HG03139 (cell line): Measurements from ENCODE around the gene MAPK12.

Experiments used
- ATAC-seq: cut with Tn5 transposase; IDR thresholded peaks from one replicate; pipeline ENCODE4 v1.9.1; 2021; ENCODE audit not compliant: unreplicated experiment

MAPK12 gene

DNA sequence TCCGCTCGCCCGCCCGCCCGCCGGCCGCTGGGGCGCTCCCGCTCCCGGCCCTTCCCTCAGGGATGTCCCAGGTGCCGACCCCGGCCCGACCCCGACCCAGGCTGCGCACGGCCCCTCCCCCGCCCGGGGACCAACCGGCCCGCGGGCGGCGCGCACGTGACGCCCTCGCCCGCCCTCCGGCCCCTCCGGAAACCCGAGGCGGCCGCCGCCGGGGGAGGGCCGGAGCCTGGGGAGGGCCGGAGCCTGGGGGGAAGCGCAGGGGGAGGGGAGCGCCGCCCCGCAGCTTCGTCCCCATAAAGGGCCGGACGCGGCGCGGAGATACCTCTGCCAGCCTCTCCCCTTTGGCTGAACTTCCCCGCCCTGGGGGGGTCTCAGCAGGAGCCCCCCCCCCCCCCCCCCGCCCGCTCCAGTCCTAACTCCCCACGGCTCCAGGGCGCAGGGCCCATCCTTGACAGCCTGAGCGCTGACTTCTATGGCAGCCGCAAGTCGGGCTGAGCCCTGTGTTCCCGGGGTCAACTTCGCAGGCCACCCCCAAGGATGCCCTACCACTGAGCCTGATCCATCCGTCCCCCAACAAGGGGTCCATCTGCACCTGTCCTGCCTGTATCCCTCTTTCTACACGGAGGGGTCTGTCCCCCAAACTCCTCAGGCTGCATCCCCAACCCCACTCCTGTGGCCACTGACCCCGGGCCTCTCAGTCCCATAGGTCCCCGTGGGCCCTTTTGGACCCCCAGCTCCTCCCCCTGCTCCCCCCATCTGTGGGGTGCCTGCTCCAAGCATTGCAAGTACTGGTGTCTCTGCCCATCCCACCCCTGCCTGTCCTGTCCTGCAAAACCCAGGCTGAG, at the start of gene MAPK12:
MAPK12 (minus strand) TSS at position 69 of the 845 bp plus-strand sequence. CDS start 174 bp downstream, outside the sequence.
- no peak for ATAC-seq

DNA sequence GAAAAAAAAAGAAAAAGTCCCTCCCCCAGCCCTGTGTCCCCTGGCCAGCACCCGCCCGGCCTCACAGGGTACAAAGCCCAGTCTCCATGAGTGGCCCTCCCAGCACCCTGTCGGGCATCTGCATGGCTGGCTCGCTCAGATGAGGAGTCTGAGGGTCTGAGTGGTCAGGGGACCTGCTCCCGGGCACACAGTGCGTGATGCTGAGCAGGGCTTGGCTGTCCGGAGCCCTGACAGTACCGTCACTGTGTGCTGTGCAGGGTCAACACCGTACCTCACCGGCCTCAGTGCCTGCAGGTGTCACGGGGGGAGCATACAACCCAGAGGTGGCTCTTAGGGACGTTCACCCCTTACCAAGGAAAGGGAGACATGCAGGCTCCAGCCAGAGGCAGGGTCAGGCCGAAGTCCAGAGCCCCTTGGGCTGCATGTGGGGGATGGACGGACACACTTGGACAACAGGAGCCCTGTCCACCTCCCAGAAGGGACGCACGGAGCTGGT, 49.5 kb upstream of the MAPK12 start:
- ATAC-seq = no peak

DNA sequence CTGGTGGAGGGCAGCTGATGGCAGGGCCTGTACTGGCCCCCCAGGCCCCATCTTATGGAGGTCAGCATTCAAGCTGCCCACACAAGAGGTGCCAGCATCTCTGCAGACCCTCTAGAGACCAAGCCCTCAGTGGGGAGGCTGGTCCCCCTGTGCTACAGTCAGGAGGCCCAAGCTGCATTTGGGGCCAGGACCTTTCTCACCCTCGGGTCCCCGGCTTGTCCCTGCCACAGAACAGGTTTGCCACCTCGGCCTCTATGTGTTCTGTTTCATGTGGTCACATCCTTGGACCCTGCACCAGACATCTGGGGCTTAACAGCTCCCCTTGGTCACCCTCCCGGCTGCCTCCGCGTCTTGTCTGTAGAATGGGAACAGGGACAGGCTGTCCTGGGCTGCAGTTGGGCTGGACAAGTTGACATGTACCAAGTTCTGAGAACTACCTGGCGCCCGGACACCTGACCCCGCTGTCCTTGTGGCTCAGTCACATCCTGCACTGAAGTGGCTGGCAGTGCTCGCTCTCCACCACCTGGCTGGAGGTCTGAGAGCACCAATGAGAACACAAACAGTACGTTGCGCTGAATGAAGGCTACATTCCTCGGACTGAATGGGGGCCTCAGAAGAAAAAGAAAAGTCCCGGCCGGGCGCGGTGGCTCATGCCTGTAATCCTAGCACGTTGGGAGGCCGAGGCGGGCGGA, 48.7 kb upstream of the MAPK12 start:
- ATAC-seq = no peak

DNA sequence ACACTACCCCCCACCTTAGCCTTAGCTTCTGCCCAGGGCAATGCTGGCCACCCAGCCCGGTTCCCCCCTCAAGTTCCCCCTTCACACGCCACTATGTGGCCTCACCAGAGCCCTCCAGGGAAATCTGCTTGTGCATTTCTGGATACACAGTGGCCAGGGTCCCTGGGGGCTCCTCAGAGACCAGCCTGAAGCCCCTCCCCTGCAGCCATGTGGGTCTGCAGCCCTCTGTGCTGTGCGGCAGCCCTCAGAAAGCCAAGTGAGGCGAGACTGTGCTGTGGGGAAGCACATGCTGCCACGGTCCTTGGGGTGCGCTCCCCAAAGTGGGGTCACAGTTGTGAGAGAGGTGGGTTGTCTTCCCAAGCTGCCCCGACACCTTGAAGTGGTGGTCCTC, 48.1 kb upstream of the MAPK12 start:
- ATAC-seq = no peak

DNA sequence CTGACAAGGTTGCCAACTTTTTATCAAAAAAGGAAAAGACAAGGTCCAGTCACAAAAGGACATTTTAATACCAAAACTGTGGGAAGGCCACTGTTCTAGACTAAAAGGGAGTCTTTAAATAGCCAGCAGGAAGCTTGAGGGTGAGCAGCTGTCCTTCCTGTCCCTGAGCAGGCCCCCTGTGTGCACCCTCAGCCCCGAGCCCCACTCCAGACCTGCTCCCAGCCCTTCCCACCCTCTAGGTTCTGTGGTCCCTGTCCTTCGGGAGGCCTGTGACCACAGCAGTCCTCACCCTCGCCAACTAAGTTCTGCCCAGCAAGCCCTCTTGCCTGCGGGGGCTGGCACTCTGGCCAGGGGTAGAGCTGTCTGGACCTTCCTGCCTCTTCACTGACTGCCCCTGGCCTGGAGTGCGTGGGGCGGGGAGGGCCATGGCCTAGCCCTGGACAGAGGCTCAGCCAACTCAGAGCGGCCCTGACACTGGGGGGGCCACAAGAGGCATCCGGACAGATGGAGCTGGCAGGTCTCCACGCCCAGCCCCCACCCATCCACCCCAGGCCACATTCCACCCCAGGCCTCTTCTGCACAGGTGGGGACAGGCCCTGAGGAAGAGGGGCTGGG, 47.6 kb upstream of the MAPK12 start:
- no peak for ATAC-seq

DNA sequence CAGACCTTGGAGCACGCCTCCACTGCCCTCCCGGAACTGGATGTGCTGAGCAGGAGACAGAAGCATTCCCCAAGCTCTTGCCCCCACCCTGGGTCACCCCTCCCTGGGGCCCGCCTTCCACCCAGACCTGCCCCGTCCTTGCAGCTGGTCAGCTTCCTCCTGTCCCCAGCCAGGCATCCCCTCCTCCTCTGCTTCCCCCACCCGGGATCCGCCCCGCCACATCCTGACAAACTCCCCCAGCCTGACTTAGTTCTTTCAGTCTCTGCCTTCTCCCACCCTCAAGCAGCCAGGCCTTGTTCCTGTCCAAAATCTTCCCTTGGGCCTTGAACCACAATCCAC, 47.1 kb upstream of the MAPK12 start:
- ATAC-seq = no peak

DNA sequence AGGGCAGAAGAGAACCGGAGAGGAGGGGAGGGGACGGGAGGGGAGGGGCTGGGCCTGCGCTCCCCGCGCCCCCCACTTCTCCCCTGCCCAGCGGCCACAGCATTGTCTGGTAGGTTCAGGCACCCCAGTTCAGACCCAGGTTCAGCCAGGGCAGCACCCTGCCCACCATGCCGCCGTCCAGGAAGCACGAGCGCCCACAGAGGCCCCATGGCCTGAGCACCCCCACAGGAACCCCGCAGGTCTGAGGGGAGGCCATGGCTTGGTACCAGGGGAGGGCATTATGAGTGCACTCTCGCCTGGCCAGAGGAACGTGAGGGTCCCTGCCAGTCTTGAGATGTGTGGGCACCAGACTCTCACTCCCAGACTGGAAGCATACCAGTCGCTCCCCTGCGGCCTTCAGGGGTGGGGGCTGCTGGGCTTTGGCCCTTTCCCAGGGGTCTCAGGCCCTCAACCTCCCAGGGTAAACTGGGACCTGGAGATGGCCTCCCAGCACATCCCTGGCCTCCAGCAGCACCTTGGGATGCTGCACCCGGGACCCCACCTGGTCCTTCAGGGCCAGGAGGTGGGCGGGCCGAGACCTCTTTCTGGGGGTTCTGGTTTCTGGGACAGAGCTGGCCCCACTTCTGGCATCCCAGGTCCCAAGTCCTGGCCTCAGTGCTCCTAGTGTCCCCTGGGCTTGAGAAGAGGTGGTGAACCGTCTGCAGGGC, 46.6 kb upstream of the MAPK12 start:
- ATAC-seq = no peak

DNA sequence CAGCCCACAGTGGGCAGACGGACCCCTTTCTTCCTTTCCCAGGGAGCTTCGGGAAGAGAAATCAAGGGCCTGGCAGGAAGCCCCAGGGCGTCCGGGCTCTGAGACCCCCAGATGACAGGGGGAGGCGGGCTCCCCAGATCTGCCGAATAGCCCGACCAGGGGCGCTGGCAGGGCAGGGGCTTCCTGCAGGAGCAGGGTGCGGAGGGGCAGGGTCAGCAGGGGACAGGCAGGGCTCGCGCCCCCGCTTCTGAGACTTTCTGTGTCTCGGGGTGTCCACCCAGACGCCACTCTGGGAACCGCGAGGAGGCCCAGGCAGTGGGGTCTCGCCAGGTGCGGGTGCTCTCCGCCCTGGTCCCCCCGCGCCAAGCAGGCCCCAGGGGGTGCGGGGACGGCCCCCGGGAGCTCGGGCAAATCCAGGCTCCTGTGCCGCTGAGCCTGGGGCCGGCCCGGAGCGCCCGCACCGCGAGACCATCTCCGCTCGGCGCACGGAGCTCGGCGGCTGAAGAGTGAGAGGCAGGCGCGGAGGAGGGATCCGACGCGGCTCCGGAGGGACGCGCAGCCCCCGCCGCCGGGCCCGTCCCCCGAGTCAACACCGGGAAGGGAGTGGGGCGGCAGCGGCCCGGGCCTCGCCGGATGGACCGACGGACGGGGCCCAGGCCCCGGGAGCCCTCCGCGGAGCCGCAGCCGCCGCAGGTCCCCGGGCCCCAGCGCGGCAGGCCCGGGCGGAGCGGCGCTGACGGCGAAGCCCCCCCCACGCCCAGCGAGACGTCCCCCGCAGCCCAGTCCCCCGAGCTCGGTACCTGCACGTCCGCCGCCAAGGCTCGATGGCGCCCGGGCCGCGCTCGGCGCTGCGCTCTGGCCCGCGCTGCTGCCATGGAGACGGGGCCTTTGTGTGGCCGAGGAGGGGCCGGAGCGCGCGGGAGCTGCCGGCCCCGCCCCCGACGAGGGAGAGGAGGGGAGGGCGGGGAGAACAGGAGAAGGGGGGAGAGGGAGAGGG, 45.6 kb upstream of the MAPK12 start, which contains the start of gene PLXNB2:
PLXNB2 (minus strand) TSS at position 894 of the 997 bp plus-strand sequence. CDS start 17,062 bp downstream, outside the sequence.
- no peak for ATAC-seq

DNA sequence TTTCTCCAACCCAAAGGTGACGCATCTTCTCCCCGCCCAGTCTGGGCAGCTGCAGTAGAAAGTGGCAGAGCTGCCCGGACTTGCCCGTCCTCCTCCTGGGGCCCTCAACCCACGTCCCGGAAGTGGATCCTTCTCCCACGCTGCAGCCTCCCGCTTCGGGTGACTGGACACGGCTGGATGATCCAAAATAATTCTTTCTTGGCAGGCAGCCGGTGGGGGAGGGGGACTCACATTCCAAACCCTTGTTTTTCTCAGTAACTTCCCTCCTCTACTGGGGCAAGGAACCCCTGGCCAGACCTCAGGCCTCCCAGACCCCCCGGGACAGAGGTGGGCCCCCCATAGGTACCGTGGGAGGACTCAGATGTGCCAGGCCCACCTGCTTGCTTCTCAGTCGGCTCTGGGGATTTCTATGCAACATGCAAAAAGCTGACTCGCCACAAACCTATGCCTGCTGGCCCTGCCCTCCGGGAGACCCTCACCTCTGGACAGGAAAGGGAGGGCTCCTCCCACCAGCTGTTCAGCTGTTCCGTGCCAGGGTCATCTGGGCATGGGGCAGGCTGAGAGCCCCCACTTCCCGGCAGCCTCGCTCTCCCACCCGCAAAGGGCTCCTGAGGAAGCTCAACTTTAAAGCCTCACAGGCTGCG, 44.6 kb upstream of the MAPK12 start:
- ATAC-seq = no peak

DNA sequence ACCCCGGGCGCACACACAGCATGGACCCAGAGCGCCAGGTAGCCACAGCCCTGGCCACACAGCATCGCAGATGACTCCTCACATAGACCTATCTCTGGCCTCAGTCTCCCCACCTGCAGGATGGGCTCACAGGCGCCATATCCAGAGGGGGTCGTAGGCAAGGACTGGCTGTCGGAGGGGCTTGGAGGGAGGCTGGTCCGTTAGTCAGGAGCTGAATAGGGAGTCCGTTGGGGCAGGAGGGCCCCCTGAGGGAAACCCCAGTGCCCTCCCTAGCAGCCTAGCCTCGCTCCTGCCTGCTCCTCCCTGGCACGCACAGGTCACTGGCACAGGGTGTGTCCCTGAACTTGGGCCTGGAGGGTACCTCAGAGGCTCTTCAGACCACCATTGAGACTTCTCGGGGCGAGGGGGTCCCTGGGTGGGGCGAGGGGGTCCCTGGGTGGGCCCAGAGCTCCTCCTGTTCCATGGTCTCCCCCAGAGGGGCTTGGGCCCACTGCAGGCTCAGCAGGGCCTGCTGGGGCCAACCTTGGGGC, 44.0 kb upstream of the MAPK12 start:
- no peak for ATAC-seq

DNA sequence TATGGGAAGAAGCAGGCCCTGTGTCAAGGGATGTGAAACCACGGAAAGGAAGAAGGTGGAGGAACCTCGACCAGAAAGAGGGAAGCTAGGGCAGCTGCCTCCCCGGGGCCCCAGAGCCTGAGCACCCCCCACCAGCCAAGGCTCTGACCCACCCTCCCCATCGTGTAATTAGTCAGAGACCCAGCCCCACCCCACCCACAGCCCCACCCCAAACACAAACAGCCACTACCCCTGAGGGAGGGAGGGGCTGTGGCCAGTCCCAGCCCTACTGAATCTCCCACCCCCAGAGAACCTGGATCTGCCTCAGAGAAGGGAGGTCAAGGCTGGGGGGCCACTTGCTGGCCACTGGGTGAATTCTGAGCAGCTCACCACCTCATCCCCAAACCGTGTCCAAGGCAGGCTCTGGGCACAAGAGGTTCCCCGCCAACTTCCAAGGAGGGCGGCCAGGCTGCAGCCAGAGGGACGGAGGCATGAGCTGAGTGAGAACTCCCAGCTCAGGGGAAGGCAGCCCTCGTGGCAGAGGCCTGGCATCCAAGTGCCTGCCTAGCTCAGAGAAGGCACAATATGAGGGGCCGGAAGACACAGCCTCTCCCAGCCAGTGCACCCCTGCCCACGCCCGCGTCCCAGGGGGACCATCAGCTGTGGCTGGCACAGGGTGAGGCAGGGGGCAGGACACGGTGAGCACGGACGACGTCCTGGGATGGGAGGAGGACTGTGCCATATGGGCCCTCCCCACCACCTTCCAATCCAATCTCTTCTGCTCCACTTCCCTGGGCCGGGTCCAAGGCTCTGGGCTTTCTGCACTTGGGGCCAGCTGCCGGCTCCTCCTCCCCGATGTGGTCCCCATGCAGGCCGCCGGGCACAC, 43.3 kb upstream of the MAPK12 start:
- ATAC-seq = no peak

DNA sequence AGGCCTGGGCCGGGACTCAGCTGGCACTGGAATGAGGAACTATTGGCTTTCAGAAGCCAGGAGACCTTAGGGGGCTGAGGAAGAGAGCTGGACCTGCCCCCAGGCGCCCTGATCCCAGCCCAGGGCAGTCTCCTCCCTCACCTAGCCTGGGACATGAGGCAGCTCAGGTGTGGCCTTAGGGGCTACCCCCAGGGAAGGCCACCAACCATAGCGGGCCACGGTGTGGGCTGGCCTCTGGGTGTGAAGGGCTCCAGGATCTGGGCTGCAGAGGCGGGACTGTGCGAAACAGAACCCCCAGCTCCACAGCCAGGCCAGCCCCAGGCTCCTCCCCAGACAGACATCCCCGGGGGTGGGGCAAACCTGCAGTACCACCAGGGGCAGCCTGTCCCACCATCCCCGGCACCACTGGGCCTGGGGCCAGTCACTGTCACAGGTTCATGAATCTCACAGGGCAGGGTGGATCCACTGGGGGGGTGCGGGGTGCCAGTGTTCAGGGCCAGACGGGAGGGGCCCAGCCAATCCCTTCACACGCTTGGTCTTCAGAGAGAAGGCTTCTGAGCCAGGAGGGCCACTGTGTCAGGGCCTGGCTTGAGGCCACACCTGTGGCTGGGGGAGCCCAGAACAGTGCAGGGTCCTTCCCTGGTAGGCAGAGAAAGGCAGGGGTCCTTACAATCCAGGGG, 42.5 kb upstream of the MAPK12 start:
- ATAC-seq = no peak

DNA sequence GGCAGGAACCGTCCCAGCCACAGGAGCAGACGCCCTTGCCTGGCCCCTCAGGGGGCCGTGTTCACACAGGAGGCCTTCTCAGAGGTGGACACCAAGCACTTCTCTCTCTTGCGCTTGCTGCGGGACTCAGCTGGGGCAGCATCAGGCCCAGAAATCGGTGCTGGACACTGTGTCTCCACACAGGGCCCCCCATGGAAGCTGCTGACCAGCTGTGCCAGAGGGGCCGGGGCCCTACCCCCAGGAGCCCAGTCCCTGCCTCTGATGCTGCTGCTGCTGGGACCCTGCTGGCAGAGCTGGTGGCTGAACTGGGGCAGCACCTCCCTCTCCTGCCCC, 42.0 kb upstream of the MAPK12 start:
- no peak for ATAC-seq

DNA sequence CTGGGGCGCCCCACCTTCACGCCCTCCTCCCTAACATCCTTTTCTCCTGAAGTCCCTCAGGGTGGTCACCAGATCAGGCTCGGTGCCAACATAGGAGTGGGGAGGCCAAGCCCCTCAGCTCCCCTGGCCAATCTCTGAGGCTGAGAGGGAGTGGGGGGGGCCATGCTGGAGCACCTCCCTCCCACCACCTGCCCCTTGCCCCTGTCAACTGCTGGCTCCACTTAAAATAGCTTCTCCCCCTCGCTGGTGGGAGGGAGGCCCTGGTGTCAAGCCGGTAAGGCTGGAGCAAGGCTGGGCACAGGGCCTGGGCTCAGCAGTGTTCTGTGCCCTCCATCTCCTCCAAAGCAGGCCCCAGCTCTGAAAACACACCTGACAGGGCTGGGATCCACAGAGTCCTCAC, 41.1 kb upstream of the MAPK12 start:
- ATAC-seq = no peak

DNA sequence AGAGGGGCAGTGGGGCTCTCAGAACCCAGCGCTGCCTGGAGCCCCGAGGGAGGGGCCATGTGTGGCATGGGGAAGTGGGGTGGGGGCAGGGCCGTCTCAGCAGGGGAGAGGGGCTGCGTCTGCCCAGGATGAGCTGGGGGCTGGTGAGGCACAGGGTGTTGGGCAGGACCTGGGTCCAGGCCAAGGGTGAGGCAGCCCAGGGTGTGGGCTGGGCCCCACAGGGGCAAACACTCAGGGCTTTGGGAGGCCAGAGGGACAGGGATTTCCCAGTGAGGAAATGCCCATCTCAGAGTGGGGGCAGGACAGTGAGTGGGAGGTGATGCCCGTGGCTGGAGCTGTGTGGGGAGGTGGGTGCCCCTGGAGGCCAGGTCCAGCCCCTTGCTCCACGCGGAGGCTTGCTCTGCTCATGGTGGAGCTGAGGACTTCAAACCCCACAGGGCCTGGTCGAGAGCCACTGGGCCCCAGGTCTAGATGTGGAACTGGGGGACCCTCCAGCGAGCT, 40.6 kb upstream of the MAPK12 start:
- ATAC-seq = no peak

DNA sequence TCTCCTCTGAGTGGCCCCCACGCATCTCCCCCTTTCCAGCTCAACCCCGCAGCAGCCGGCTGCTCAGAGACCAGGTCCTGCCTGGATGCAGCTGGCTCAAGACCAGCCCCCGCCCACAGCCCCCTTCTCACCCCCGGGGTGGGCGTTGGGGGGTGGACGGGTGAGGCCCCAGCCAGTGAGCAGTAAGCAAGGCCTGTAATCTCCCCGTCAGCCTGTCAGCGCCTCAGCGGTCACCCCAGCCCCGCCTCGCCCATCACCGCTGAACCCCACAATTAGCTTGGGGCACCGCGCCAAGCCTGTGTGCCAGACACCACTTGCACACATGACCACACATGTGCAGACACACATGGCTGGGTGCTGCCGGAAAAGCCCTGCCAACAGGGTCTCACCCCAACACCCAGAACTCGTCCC, 40.1 kb upstream of the MAPK12 start:
- no peak for ATAC-seq

DNA sequence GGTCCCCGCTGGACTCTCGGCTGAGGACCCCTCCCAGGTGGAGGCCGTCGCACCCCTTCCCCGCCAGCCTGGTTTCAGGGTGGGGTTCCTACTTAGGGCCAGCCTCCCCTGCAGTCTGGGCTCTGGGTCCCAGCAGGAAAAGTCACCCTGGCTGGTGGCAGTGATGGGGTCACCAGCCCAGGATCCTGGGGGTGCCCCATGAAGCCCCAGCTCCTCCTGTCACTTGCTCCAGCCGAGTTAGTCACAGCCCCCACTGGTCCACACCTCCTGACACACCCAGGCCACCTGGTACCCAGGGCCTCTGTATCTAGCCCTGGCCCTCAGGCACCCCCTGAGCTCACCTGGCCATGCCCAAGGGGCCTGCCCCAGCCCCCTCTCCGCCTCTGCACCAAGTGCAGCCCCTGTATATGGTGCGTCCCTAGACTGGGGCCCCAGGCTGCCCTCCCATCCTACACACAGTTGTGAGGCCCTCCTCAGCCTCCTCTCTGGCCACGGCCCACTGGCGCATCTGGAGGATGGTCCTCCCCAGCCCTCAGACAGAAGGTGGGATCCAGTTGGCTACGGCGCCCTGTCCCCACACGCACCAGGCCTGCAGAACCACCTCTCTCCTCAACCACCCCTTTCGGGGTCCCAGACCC, 39.3 kb upstream of the MAPK12 start:
- no peak for ATAC-seq
